Smooth muscle cell (in vitro differentiated cells): Measurements from ENCODE around the gene CHI3L1. TPM values are rescaled to one million over a fixed set of nuclear protein-coding genes. Genes with fewer than 3 reads are reported as not detected.

Source experiments
- DNase-seq: peaks from one replicate; lab custom pipeline; 2025; ENCODE audit not compliant: unreplicated experiment; lab: John Stamatoyannopoulos, UW
- H2AFZ ChIP-seq: fragments of 200-600 bp; sonication (generic); 2 replicates; pipeline ENCODE4 v1.6.0; 2016; ENCODE audit warnings: antibody characterized with exemption, low read depth, mild to moderate bottlenecking
- H3F3A ChIP-seq: fragments of 200-600 bp; sonication (generic); 2 replicates; pipeline ENCODE4 v1.6.0; 2017; ENCODE audit warnings: antibody characterized with exemption, low read depth
- H3K27ac ChIP-seq: fragments of 200-600 bp; sonication (generic); 2 replicates; pipeline ENCODE4 v1.5.1; 2016; ENCODE audit warnings: low read depth, mild to moderate bottlenecking
- H3K27me3 ChIP-seq: fragments of 200-600 bp; sonication (generic); 2 replicates; pipeline ENCODE4 v1.6.1; 2016; ENCODE audit warnings: low read depth, mild to moderate bottlenecking
- H3K36me3 ChIP-seq: fragments of 200-600 bp; sonication (generic); 2 replicates; pipeline ENCODE4 v1.5.1; 2016; ENCODE audit warnings: low read depth
- H3K4me1 ChIP-seq: fragments of 200-600 bp; sonication (generic); 2 replicates; pipeline ENCODE4 v1.5.1; 2016; ENCODE audit warnings: low read depth
- H3K4me2 ChIP-seq: fragments of 200-600 bp; sonication (generic); 2 replicates; pipeline ENCODE4 v1.6.0; 2016; ENCODE audit warnings: mild to moderate bottlenecking
- H3K4me3 ChIP-seq: fragments of 200-600 bp; sonication (generic); 2 replicates; pipeline ENCODE4 v1.5.1; 2016; ENCODE audit warnings: mild to moderate bottlenecking
- H3K79me2 ChIP-seq: fragments of 200-600 bp; sonication (generic); 2 replicates; pipeline ENCODE4 v1.6.0; 2016; ENCODE audit warnings: low read depth, mild to moderate bottlenecking
- H3K9ac ChIP-seq: fragments of 200-600 bp; sonication (generic); 2 replicates; pipeline ENCODE4 v1.6.0; 2016; ENCODE audit warnings: low read depth
- H3K9me3 ChIP-seq: fragments of 200-600 bp; sonication (generic); replicated peaks from 2 replicates; pipeline ENCODE4 v1.5.1; 2016; ENCODE audit warnings: low read depth
- H4K20me1 ChIP-seq: fragments of 200-600 bp; sonication (generic); 2 replicates; pipeline ENCODE4 v1.6.0; 2016; ENCODE audit warnings: low read depth
- WGBS: methylation state at CpG from one replicate; pipeline ENCODE4 v1.1.7; 2016; ENCODE audit warnings: low lambda C conversion rate; 5-methylcytosine and 5-hydroxymethylcytosine counted together
- polyA plus RNA-seq: library from polyadenylated mRNA; unstranded; fragments of >200 nt; fragmentation: Nextera tagmentation; extraction: Ambion mirVana; gene quantifications from 2 replicates; pipeline ENCODE4 v1.2.1, GENCODE V29; 2016
- total RNA-seq: library from RNA; depleted of rRNA; stranded (reverse); fragments of >200 nt; gene quantifications from 2 replicates; pipeline ENCODE4 v1.2.3, GENCODE V29; 2014
- TF ChIP-seq, protein P1 (sequence below): fragments of 200-600 bp; sonication (generic); IDR thresholded peaks from 2 replicates; pipeline ENCODE4 v1.5.1; 2017; ENCODE audit warnings: borderline replicate concordance, mild to moderate bottlenecking, antibody characterized with exemption; ENCODE audit not compliant: insufficient read depth, poor library complexity, severe bottlenecking

The CHI3L1 gene
- total and polyA plus RNA-seq, 2 experiments from 2014 or later = 45.4 to 53.6 TPM

DNA sequence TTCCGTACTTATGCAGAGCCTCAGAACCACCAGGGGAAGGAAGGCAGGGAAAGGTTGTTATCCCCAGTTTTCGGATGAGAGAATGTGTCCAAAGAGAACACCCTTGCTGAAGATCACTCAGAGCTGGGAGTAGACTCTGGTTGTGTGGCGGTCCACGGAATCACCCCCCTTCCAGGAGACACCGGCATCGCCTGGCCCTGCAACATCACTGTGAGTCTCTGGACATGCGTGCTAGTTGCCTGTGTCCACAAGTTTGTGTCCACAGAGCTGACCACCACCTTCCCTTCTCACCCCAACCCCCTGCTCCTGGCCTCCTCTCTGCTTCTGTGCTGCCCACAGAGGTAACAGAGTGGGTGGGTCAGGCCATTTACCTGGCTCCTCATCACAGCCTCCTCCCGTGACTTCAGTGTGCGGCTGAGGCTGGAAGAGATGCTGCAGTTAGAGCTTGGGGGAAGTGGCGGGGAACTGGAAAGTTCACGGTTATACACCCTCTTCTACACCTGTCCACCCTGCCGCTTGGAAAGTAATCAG lies 18.2 kb downstream of the CHI3L1 start:
- Histone ChIP-seq H3K4me1 (no peaks in the 10 kb centered on the region), H3K27ac (no peak overlapping the region), H3K9me3 (no peaks in the 10 kb centered on the region), H3F3A (no peaks in the 10 kb centered on the region), H3K27me3 (no peaks in the 10 kb centered on the region), H2AFZ (no peak overlapping the region), H3K36me3 (no peaks in the 10 kb centered on the region), H4K20me1 (no peaks in the 10 kb centered on the region), H3K9ac (no peak overlapping the region), H3K79me2 (no peaks in the 10 kb centered on the region), H3K4me3 (no peak overlapping the region), H3K4me2 (no peak overlapping the region)
- 98% methylated on average over 12 of the region's 12 CpGs for WGBS
- no peak for DNase-seq
- TF ChIP-seq, protein P1, sequence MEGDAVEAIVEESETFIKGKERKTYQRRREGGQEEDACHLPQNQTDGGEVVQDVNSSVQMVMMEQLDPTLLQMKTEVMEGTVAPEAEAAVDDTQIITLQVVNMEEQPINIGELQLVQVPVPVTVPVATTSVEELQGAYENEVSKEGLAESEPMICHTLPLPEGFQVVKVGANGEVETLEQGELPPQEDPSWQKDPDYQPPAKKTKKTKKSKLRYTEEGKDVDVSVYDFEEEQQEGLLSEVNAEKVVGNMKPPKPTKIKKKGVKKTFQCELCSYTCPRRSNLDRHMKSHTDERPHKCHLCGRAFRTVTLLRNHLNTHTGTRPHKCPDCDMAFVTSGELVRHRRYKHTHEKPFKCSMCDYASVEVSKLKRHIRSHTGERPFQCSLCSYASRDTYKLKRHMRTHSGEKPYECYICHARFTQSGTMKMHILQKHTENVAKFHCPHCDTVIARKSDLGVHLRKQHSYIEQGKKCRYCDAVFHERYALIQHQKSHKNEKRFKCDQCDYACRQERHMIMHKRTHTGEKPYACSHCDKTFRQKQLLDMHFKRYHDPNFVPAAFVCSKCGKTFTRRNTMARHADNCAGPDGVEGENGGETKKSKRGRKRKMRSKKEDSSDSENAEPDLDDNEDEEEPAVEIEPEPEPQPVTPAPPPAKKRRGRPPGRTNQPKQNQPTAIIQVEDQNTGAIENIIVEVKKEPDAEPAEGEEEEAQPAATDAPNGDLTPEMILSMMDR = no peak

DNA sequence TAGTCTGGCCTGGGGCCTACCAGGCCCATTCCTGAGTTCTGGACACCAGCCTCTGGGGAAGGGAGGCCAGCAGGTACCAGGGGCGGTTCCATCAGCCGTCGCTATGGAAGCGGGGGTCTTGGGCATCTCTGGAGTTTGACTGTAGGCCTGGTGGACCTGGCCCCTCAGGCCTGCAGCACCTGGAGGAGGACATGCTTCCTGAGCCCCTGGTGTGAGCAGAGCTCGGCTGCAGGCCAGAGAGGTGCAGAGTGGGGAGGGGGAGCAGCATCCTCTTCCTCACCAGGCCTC lies 18.6 kb downstream of the CHI3L1 start:
- H3K79me2 ChIP-seq = no peaks in the 10 kb centered on the region
- no peaks in the 10 kb centered on the region for H4K20me1 ChIP-seq
- no peak overlapping the region for H3K9ac ChIP-seq
- no peaks in the 10 kb centered on the region for H3F3A ChIP-seq
- no peak overlapping the region for H3K4me2 ChIP-seq
- H2AFZ ChIP-seq = no peak overlapping the region
- no peaks in the 10 kb centered on the region for H3K36me3 ChIP-seq
- 99% methylated on average over 5 of the region's 5 CpGs for WGBS
- H3K9me3 ChIP-seq = no peaks in the 10 kb centered on the region
- no peak overlapping the region for H3K27ac ChIP-seq
- no peaks in the 10 kb centered on the region for H3K27me3 ChIP-seq
- H3K4me1 ChIP-seq = no peaks in the 10 kb centered on the region
- no peak overlapping the region for H3K4me3 ChIP-seq
- no peak for DNase-seq
- TF ChIP-seq, protein P1 = no peak

DNA sequence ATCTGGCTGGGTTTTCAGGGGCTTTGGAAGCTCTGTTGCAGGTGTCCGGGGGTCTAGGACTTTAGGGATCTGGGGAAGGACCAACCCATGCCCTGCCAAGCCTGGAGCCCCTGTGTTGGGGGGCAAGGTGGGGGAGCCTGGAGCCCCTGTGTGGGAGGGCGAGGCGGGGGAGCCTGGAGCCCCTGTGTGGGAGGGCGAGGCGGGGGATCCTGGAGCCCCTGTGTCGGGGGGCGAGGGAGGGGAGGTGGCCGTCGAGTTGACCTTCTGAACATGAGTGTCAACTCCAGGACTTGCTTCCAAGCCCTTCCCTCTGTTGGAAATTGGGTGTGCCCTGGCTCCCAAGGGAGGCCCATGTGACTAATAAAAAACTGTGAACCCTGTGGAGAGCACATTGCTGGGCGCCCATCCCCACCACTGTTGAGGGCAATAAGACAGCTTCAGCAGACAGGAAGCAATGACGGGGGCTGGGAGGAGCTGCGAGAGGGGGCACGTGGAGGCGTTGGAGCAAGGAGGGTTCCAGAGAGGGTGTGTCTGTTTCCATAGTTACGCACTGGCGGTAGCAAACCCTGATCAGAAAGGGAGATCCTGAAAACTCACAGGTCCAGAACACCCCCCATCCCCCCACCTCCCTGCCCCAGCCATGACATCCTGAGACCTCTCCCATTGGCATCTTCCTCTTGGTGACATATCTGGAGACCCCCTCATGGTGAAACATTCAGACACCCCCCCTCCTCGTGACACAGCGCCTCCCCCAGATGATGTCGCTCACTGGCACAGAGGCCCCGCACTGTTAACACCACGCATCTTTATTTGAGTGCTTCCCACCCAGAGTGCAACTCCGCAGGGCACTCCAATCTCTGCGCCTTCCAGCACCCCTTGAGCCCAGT lies 19.2 kb downstream of the CHI3L1 start:
- Histone ChIP-seq H4K20me1 (no peaks in the 10 kb centered on the region), H3K4me2 (no peak overlapping the region), H3K36me3 (no peaks in the 10 kb centered on the region), H3K9me3 (no peaks in the 10 kb centered on the region), H3K27ac (no peak overlapping the region), H3K79me2 (no peaks in the 10 kb centered on the region), H3K9ac (no peak overlapping the region), H2AFZ (no peak overlapping the region), H3F3A (no peaks in the 10 kb centered on the region), H3K4me1 (no peaks in the 10 kb centered on the region), H3K4me3 (no peak overlapping the region), H3K27me3 (no peaks in the 10 kb centered on the region)
- TF ChIP-seq, protein P1 = no peak
- no peak for DNase-seq
- 93% methylated on average over 22 of the region's 23 CpGs for WGBS
